H1 (cell line): ENCODE measurements around the gene CCDC91. TPM values are rescaled to one million over a fixed set of nuclear protein-coding genes. Genes with fewer than 3 reads are reported as not detected.

Experiments used
- CTCF ChIA-PET: fragments of 300-600 bp; sonication (Branson Sonifier 250); formaldehyde crosslinking; loops from one replicate; lab custom pipeline; 2021; ENCODE audit not compliant: partially characterized antibody; lab: Charles Lee
- POLR2A ChIA-PET: fragments of 300-600 bp; sonication (Branson Sonifier 250); formaldehyde crosslinking; loops from one replicate; lab custom pipeline; 2021; ENCODE audit warnings: inconsistent platforms; ENCODE audit not compliant: partially characterized antibody; lab: Charles Lee
- DNase-seq, 2 experiments: peaks; one replicate each; pipeline versions ENCODE4 v3.0.0 to v3.0.0-alpha.2; 2010 to 2022; ENCODE audit warnings: low spot score in 2 of 2, low read depth in 1 of 2, mixed read lengths in 1 of 2
- FAIRE-seq: peaks from 2 replicates; lab custom pipeline; 2011; peaks lifted over from hg19 to GRCh38; lab: Jason Lieb, UNC
- H2AFZ ChIP-seq: 2 replicates; pipeline ENCODE4 v1.8.1; 2012; ENCODE audit warnings: low read length, inconsistent platforms
- H2AK5ac ChIP-seq: 2 replicates; pipeline ENCODE4 v1.6.1; 2013; ENCODE audit warnings: low read depth, low read length
- H2BK120ac ChIP-seq: replicated peaks from 2 replicates; pipeline ENCODE3; 2013; ENCODE audit warnings: low read depth, low read length, inconsistent platforms
- H2BK12ac ChIP-seq: 2 replicates; pipeline ENCODE4 v1.6.1; 2013; ENCODE audit warnings: low read depth, low read length
- H2BK15ac ChIP-seq: 2 replicates; pipeline ENCODE4 v1.6.1; 2013; ENCODE audit warnings: low read length
- H2BK20ac ChIP-seq: 2 replicates; pipeline ENCODE4 v1.6.1; 2013; ENCODE audit warnings: low read length
- H2BK5ac ChIP-seq: 2 replicates; pipeline ENCODE4 v1.6.1; 2013; ENCODE audit warnings: low read depth, low read length
- H3K14ac ChIP-seq: 2 replicates; pipeline ENCODE4 v1.6.1; 2013; ENCODE audit warnings: inconsistent platforms; ENCODE audit not compliant: insufficient read length
- H3K18ac ChIP-seq: 2 replicates; pipeline ENCODE4 v1.6.1; 2013; ENCODE audit warnings: low read length; ENCODE audit errors: extremely low read depth
- H3K23ac ChIP-seq: 2 replicates; pipeline ENCODE4 v1.6.1; 2013; ENCODE audit warnings: inconsistent platforms; ENCODE audit not compliant: insufficient read length
- H3K23me2 ChIP-seq: 2 replicates; pipeline ENCODE4 v1.6.1; 2013; ENCODE audit warnings: low read depth, low read length
- H3K27ac ChIP-seq: 2 replicates; pipeline ENCODE4 v1.6.1; 2011; ENCODE audit warnings: low read depth, low read length, inconsistent platforms
- H3K27me3 ChIP-seq, 4 experiments: replicated peaks in 1 of 4; 1 replicate in 1 of 4; 2 replicates in 3 of 4; pipeline versions ENCODE4 v1.6.1 to v1.8.1; 2011 to 2013; ENCODE audit warnings: low read length in 3 of 4, mild to moderate bottlenecking in 3 of 4, inconsistent platforms in 2 of 4, mixed read lengths in 2 of 4, moderate library complexity in 1 of 4; ENCODE audit not compliant: control insufficient read depth in 3 of 4, insufficient read depth in 3 of 4; ENCODE audit errors: extremely low read depth in 1 of 4
- H3K36me3 ChIP-seq, 4 experiments: 2 replicates each; pipeline versions ENCODE4 v1.6.1 to v1.8.1; 2011 to 2013; ENCODE audit warnings: mild to moderate bottlenecking in 4 of 4, low read length in 3 of 4, moderate library complexity in 2 of 4, control low read depth in 1 of 4, inconsistent platforms in 1 of 4; ENCODE audit not compliant: insufficient read depth in 4 of 4, control insufficient read depth in 2 of 4
- H3K4ac ChIP-seq: replicated peaks from 2 replicates; pipeline ENCODE3; 2013; ENCODE audit warnings: low read length, low read depth, mixed read lengths, inconsistent platforms; ENCODE audit not compliant: insufficient read length
- H3K4me1 ChIP-seq, 4 experiments: replicated peaks in 1 of 4; 1 replicate in 1 of 4; 2 replicates in 3 of 4; pipeline versions ENCODE4 v1.6.1 to v1.8.1; 2011 to 2013; ENCODE audit warnings: low read length in 3 of 4, inconsistent platforms in 2 of 4, mixed read lengths in 1 of 4; ENCODE audit not compliant: insufficient read depth in 4 of 4, control insufficient read depth in 3 of 4
- H3K4me2 ChIP-seq, 2 experiments: 2 replicates each; pipeline versions ENCODE4 v1.6.1 to v1.8.1; 2011 to 2013; ENCODE audit warnings: low read depth in 2 of 2, low read length in 2 of 2, control low read depth in 1 of 2, inconsistent platforms in 1 of 2, mild to moderate bottlenecking in 1 of 2; ENCODE audit not compliant: insufficient read depth in 1 of 2
- H3K4me3 ChIP-seq, 4 experiments: fragments of 200-600, 300-600 bp in 1 of 4; sonication (generic), shearing (Covaris generic), sonication (Bioruptor Twin) in 1 of 4; 2 replicates each; pipeline versions ENCODE4 v1.5.1 to v1.8.1; 2011 to 2016; ENCODE audit warnings: low read length in 4 of 4, low read depth in 3 of 4, control low read depth in 2 of 4, inconsistent platforms in 2 of 4, mild to moderate bottlenecking in 2 of 4, mixed read lengths in 1 of 4, moderate library complexity in 1 of 4; ENCODE audit not compliant: insufficient read depth in 2 of 4; ENCODE audit errors: extremely low read depth in 1 of 4
- H3K56ac ChIP-seq: replicated peaks from 2 replicates; pipeline ENCODE3; 2013; ENCODE audit warnings: low read depth, mild to moderate bottlenecking, mixed read lengths, low read length, inconsistent platforms; ENCODE audit not compliant: insufficient read length
- H3K79me1 ChIP-seq: 2 replicates; pipeline ENCODE4 v1.6.1; 2013; ENCODE audit warnings: low read depth, low read length, control low read depth
- H3K79me2 ChIP-seq, 2 experiments: 2 replicates each; pipeline versions ENCODE4 v1.6.1 to v1.8.1; 2012 to 2013; ENCODE audit warnings: low read length in 2 of 2, mild to moderate bottlenecking in 2 of 2, inconsistent platforms in 1 of 2; ENCODE audit not compliant: insufficient read depth in 2 of 2, control insufficient read depth in 1 of 2
- H3K9ac ChIP-seq, 4 experiments: replicated peaks in 1 of 4; 1 replicate in 1 of 4; 2 replicates in 3 of 4; pipeline versions ENCODE4 v1.6.1 to v1.8.1; 2011 to 2013; ENCODE audit warnings: low read depth in 3 of 4, low read length in 3 of 4, control low read depth in 2 of 4, mild to moderate bottlenecking in 2 of 4, moderate library complexity in 2 of 4, inconsistent platforms in 1 of 4; ENCODE audit errors: extremely low read depth in 1 of 4
- H3K9me3 ChIP-seq, 2 experiments: 2 replicates each; pipeline versions ENCODE4 v1.6.1 to v1.8.1; 2012 to 2013; ENCODE audit warnings: mild to moderate bottlenecking in 2 of 2, moderate library complexity in 2 of 2, control low read depth in 1 of 2, inconsistent platforms in 1 of 2, low read depth in 1 of 2, low read length in 1 of 2, mixed read lengths in 1 of 2; ENCODE audit not compliant: insufficient read depth in 2 of 2
- H4K20me1 ChIP-seq, 2 experiments: replicated peaks in 1 of 2; 2 replicates each; pipeline versions ENCODE3 to v1.8.1; 2011 to 2013; ENCODE audit warnings: inconsistent platforms in 2 of 2, low read length in 2 of 2, mild to moderate bottlenecking in 1 of 2; ENCODE audit not compliant: insufficient read depth in 2 of 2, control insufficient read depth in 1 of 2
- H4K5ac ChIP-seq: 2 replicates; pipeline ENCODE4 v1.6.1; 2013; ENCODE audit warnings: low read length, low read depth, mixed read lengths, inconsistent platforms; ENCODE audit not compliant: insufficient read length
- H4K8ac ChIP-seq: 2 replicates; pipeline ENCODE4 v1.8.0; 2013; ENCODE audit warnings: mild to moderate bottlenecking, moderate library complexity, low read length, inconsistent platforms; ENCODE audit not compliant: insufficient read depth; ENCODE audit errors: extremely low read depth
- H4K91ac ChIP-seq: replicated peaks from 2 replicates; pipeline ENCODE3; 2013; ENCODE audit warnings: low read length, mixed read lengths, inconsistent platforms; ENCODE audit not compliant: insufficient read length
- ASH2L ChIP-seq: fragments of 200-600, 300-600 bp; sonication (generic); IDR thresholded peaks from one replicate; pipeline ENCODE4 v1.7.1; 2017; ENCODE audit warnings: low read length
- EGR1 ChIP-seq: IDR thresholded peaks from 2 replicates; pipeline ENCODE4 v1.6.1; 2011; ENCODE audit warnings: low read depth, low read length, borderline replicate concordance
- MAX ChIP-seq: IDR thresholded peaks from 2 replicates; pipeline ENCODE4 v1.6.1; 2012; ENCODE audit warnings: inconsistent platforms
- TAF7 ChIP-seq: optimal IDR thresholded peaks from 2 replicates; pipeline ENCODE3; 2011; ENCODE audit warnings: low read depth, mild to moderate bottlenecking, inconsistent platforms, low read length, moderate library complexity, borderline replicate concordance
- USF2 ChIP-seq: IDR thresholded peaks from 2 replicates; pipeline ENCODE4 v1.6.1; 2011; ENCODE audit warnings: low read length, improper control_type of control experiment
- WGBS, 2 experiments: shearing (Covaris generic) in 1 of 2; methylation state at CpG; one replicate each; pipeline versions ENCODE4 v1.1.6 to v1.1.7; 2013 to 2015; ENCODE audit warnings: low lambda C conversion rate in 2 of 2, mixed read lengths in 2 of 2, inconsistent platforms in 1 of 2, low coverage in 1 of 2, missing lambda C conversion rate in 1 of 2; ENCODE audit not compliant: insufficient replicate concordance in 2 of 2, insufficient coverage in 1 of 2, insufficient read length in 1 of 2; ENCODE audit errors: extremely low coverage in 1 of 2, missing lambda C conversion rate in 1 of 2; 5-methylcytosine and 5-hydroxymethylcytosine counted together
- polyA plus RNA-seq, 7 experiments: library from polyadenylated mRNA; depleted of rRNA in 3 of 7; stranded (reverse) in 5 of 7; unstranded in 2 of 7; fragments of >200 nt in 5 of 7; fragments of 200-250 nt in 2 of 7; gene quantifications; 1 replicate in 5 of 7; 2 replicates in 1 of 7; 4 replicates in 1 of 7; pipeline versions ENCODE4 v1.2.1 to v1.2.3, GENCODE V29; 2011 to 2013; ENCODE audit warnings: missing spikeins in 2 of 7, mixed read lengths in 2 of 7
- total RNA-seq: library from RNA; stranded (reverse); fragmentation: NEBNext Ultra II Directional; extraction: Animal tissue kit (Norgen Biotek cat#: 25700); gene quantifications from 2 replicates; pipeline ENCODE4 v1.2.1, GENCODE V29; 2021

Gene CCDC91
- total and polyA plus RNA-seq, 2 of the 8 experiments (the other 6 are each of a cell fraction or from before 2014, with no cell fraction given): 8.6 to 23.1 TPM

GRCh38 chr12:28268608-28269229 is 78.5 kb downstream of the CCDC91 start:
- Histone ChIP-seq H2BK20ac (no peak overlapping the region), H4K8ac (no peak overlapping the region), H3K79me1 (no peaks in the 10 kb centered on the region), H2BK5ac (no peak overlapping the region), H2BK15ac (no peak overlapping the region), H2AK5ac (no peak overlapping the region), H3K9me3 (peaks cover 0 to 13% of the 10 kb centered on the region in 2 experiments; a peak in 2 of 4 replicates), H3K27me3 (no peaks in the 10 kb centered on the region), H3K4ac (no peak overlapping the region), H2BK12ac (no peak overlapping the region), H3K56ac (no peak overlapping the region), H3K27ac (no peak overlapping the region), H2AFZ (no peak overlapping the region), H2BK120ac (no peak overlapping the region), H4K91ac (no peak overlapping the region), H3K9ac (no peak overlapping the region), H3K36me3 (peaks cover 0 to 9% (median 2%) of the 10 kb centered on the region in 4 experiments; a peak in 3 of 8 replicates), H3K14ac (no peak overlapping the region), H3K23me2 (0 out of 2 replicates have a peak, but pooled peaks cover 1% of the 10 kb centered on the region), H3K4me2 (no peak overlapping the region), H3K4me1 (no peaks in the 10 kb centered on the region), H4K20me1 (no peaks in the 10 kb centered on the region), H3K4me3 (no peak overlapping the region), H4K5ac (no peak overlapping the region), H3K18ac (no peak overlapping the region), H3K79me2 (no peaks in the 10 kb centered on the region), H3K23ac (no peak overlapping the region)
- no peak for FAIRE-seq
- CTCF ChIA-PET: no interaction called here
- DNase-seq: no peak
- POLR2A ChIA-PET: no interaction called here
- WGBS, 2 experiments: 87% methylated on average over 3 of the region's 3 CpGs; no CpG with 5 or more reads in 1 of the 2 experiments
- TF ChIP-seq EGR1 (no peak), TAF7 (no peak), MAX (no peak), USF2 (no peak), ASH2L (no peak)
